HepG2 (cell line): Measurements from ENCODE around the gene ZBTB4. TPM values are rescaled to one million over a fixed set of nuclear protein-coding genes. Genes with fewer than 3 reads are reported as not detected.

Experiments used
- ATAC-seq: fragments of 200-7000 bp; cut with Tn5 transposase; 3 replicates; pipeline ENCODE4 v1.9.1; 2020; ENCODE audit warnings: mild to moderate bottlenecking, moderate library complexity
- BruUV-seq: library from RNA; stranded (reverse); fragments of 400-500 nt; replicated peaks from 2 replicates; lab custom pipeline; 2021; lab: Mats Ljungman, UMichigan
- CTCF ChIA-PET: fragments of 300-600 bp; formaldehyde crosslinking; extraction: SDS; loops from one replicate; lab custom pipeline; 2021; ENCODE audit warnings: low total read pairs, inconsistent platforms, low intra/inter-chr PET ratio; lab: Yijun Ruan, JAX
- POLR2A ChIA-PET: fragments of 350-600 bp; sonication (Branson Sonifier 250); formaldehyde crosslinking; loops from one replicate; lab custom pipeline; 2020; ENCODE audit warnings: antibody characterized with exemption, inconsistent platforms; lab: Yijun Ruan, JAX
- DNase-seq: peaks from one replicate; pipeline ENCODE4 v3.0.0-alpha.2; 2015; ENCODE audit warnings: low spot score
- FAIRE-seq: peaks from 3 replicates; lab custom pipeline; 2011; peaks lifted over from hg19 to GRCh38; lab: Jason Lieb, UNC
- H2AFZ ChIP-seq: one replicate; pipeline ENCODE4 v1.6.1; 2011; ENCODE audit warnings: low read length, inconsistent platforms
- H3K27ac ChIP-seq: fragments of 300-600 bp; 3 replicates; pipeline ENCODE4 v1.8.0; 2011; ENCODE audit warnings: mixed run types, mild to moderate bottlenecking, mixed read lengths, low read length, inconsistent platforms; ENCODE audit not compliant: insufficient read depth; ENCODE audit errors: extremely low read length
- H3K27me3 ChIP-seq, 2 experiments: fragments of 200-600 bp in 1 of 2; 2 replicates in 1 of 2; 3 replicates in 1 of 2; pipeline versions ENCODE4 v1.6.0 to v1.8.0; 2011; ENCODE audit warnings: low read length in 2 of 2, mild to moderate bottlenecking in 2 of 2, moderate library complexity in 2 of 2, inconsistent platforms in 1 of 2; ENCODE audit not compliant: insufficient read depth in 2 of 2, control insufficient read depth in 1 of 2
- H3K36me3 ChIP-seq, 2 experiments: fragments of 200-600 bp in 1 of 2; replicated peaks in 1 of 2; 2 replicates in 1 of 2; 3 replicates in 1 of 2; pipeline versions ENCODE4 v1.5.1 to v1.8.0; 2011; ENCODE audit warnings: low read length in 2 of 2, inconsistent platforms in 1 of 2; ENCODE audit not compliant: insufficient read depth in 2 of 2, control insufficient read depth in 1 of 2
- H3K4me1 ChIP-seq: 2 replicates; pipeline ENCODE4 v1.5.1; 2012; ENCODE audit warnings: low read length, inconsistent platforms; ENCODE audit not compliant: insufficient read depth
- H3K4me2 ChIP-seq: 2 replicates; pipeline ENCODE4 v1.6.0; 2011; ENCODE audit warnings: low read depth, low read length, inconsistent platforms
- H3K4me3 ChIP-seq, 3 experiments: fragments of 200-600 bp in 1 of 3; sonication (generic), shearing (Covaris generic) in 1 of 3; replicated peaks in 1 of 3; 2 replicates each; pipeline ENCODE4 v1.5.1; 2011 to 2016; ENCODE audit warnings: low read length in 3 of 3, inconsistent platforms in 2 of 3, low read depth in 2 of 3, mild to moderate bottlenecking in 2 of 3, control low read depth in 1 of 3, mixed read lengths in 1 of 3; ENCODE audit not compliant: insufficient read depth in 1 of 3
- H3K79me2 ChIP-seq: one replicate; pipeline ENCODE4 v1.6.1; 2011; ENCODE audit warnings: low read length, inconsistent platforms; ENCODE audit not compliant: insufficient read depth
- H3K9ac ChIP-seq: 2 replicates; pipeline ENCODE4 v1.6.0; 2011; ENCODE audit warnings: mild to moderate bottlenecking, low read depth, low read length, inconsistent platforms; ENCODE audit not compliant: insufficient read depth
- H3K9me3 ChIP-seq: 2 replicates; pipeline ENCODE4 v1.5.1; 2012; ENCODE audit warnings: mild to moderate bottlenecking, low read length
- H4K20me1 ChIP-seq: 2 replicates; pipeline ENCODE4 v1.6.0; 2011; ENCODE audit warnings: inconsistent platforms, mild to moderate bottlenecking, low read length, moderate library complexity; ENCODE audit not compliant: insufficient read depth
- ATAD3A ChIP-seq: sonication (generic); formaldehyde crosslinking; IDR thresholded peaks from 2 replicates; pipeline ENCODE4 v1.4.0; 2020; ENCODE audit warnings: missing genetic modification reagents
- DMAP1 ChIP-seq: IDR thresholded peaks from 2 replicates; pipeline ENCODE4 v1.6.1; 2016
- KDM2A ChIP-seq: sonication (generic); formaldehyde crosslinking; IDR thresholded peaks from 2 replicates; pipeline ENCODE4 v1.4.0; 2020; ENCODE audit warnings: low read depth, missing genetic modification reagents, borderline replicate concordance
- ZBTB20 ChIP-seq: sonication (generic); formaldehyde crosslinking; IDR thresholded peaks from 2 replicates; pipeline ENCODE4 v1.8.1; 2023; ENCODE audit warnings: missing genetic modification reagents, low read depth, mild to moderate bottlenecking, borderline replicate concordance
- ZFX ChIP-seq: sonication (generic); formaldehyde crosslinking; IDR thresholded peaks from 2 replicates; pipeline ENCODE4 v1.4.0; 2020; ENCODE audit warnings: mild to moderate bottlenecking, low read depth, missing genetic modification reagents, moderate library complexity
- ZFY ChIP-seq: sonication (generic); formaldehyde crosslinking; IDR thresholded peaks from 2 replicates; pipeline ENCODE4 v1.4.0; 2020; ENCODE audit warnings: missing genetic modification reagents
- ZNF598 ChIP-seq: sonication (generic); formaldehyde crosslinking; IDR thresholded peaks from 2 replicates; pipeline ENCODE4 v1.5.1; 2020; ENCODE audit warnings: mild to moderate bottlenecking, missing genetic modification reagents, borderline replicate concordance
- WGBS: methylation state at CpG from one replicate; pipeline ENCODE4 v1.1.6; 2017; ENCODE audit warnings: low lambda C conversion rate; 5-methylcytosine and 5-hydroxymethylcytosine counted together
- in situ Hi-C: cut with HindIII; loops from 2 replicates; pipeline ENCODE4 v1.10.0; 2017; ENCODE audit warnings: low pct_unique_long_range_greater_than_20kb; ENCODE audit not compliant: extremely low pct_ligation_motif_present
- intact Hi-C: fragments of 100-400 bp; cut with micrococcal nuclease; formaldehyde crosslinking; loops from one replicate; pipeline ENCODE4 v1.10.0; 2022; ENCODE audit not compliant: unreplicated experiment
- polyA plus RNA-seq, 8 experiments: library from polyadenylated mRNA; depleted of rRNA in 3 of 8; stranded (reverse) in 7 of 8; unstranded in 1 of 8; fragments of >200 nt; fragmentation: Illumina TruSeq in 4 of 8; extraction: Trizol in 4 of 8; gene quantifications; 2 replicates each; pipeline versions ENCODE4 v1.2.1 to v1.2.3, GENCODE V29; 2011 to 2016; ENCODE audit warnings: low read depth in 4 of 8, missing spikeins in 1 of 8, mixed read lengths in 1 of 8; ENCODE audit not compliant: insufficient read depth in 1 of 8
- total RNA-seq, 5 experiments: library from RNA; depleted of rRNA; stranded (reverse); fragments of >200 nt; fragmentation: Illumina TruSeq; extraction: Trizol; gene quantifications; 2 replicates each; pipeline ENCODE4 v1.2.3, GENCODE V29; 2016; ENCODE audit warnings: low read depth in 1 of 5
- TF ChIP-seq, protein P1 (sequence below): sonication (generic); formaldehyde crosslinking; conservative IDR thresholded peaks from 2 replicates; pipeline ENCODE4 v1.4.0; 2020; ENCODE audit warnings: mild to moderate bottlenecking, missing genetic modification reagents, moderate library complexity
- TF ChIP-seq, protein P2 (sequence below): sonication (generic); formaldehyde crosslinking; IDR thresholded peaks from 2 replicates; pipeline ENCODE4 v1.5.0; 2020; ENCODE audit warnings: missing genetic modification reagents, mild to moderate bottlenecking, borderline replicate concordance
- TF ChIP-seq, protein P3 (sequence below): sonication (generic); formaldehyde crosslinking; IDR thresholded peaks from 2 replicates; pipeline ENCODE4 v1.5.1; 2020; ENCODE audit warnings: mild to moderate bottlenecking, missing genetic modification reagents, borderline replicate concordance

ZBTB4 gene
- total and polyA plus RNA-seq, 2 of the 13 experiments (the other 11 are each of a cell fraction or from before 2014, with no cell fraction given): 4.3 to 7.4 TPM

DNA sequence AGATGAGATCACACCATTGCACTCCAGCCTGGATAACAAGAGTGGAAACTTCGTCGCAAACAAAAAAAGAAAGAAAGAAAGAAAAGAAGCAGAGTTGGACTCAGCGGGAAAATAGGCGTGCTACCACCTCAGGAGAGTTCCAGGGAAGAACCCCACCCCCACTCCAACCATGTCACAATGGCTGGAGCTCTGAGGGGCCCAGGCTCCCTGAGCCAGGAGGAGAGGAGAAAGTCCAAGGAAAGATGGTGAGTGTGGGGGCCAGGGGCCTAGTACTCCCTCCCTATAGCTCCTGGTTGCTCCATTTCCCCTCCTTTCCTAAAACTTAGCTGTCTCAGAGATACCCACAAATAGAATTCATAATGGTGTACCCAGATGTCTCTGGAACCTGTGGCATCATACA lies 1.8 kb upstream of the ZBTB4 start, which contains the start of gene SLC35G6 (continued):
- TF ChIP-seq, protein P1, sequence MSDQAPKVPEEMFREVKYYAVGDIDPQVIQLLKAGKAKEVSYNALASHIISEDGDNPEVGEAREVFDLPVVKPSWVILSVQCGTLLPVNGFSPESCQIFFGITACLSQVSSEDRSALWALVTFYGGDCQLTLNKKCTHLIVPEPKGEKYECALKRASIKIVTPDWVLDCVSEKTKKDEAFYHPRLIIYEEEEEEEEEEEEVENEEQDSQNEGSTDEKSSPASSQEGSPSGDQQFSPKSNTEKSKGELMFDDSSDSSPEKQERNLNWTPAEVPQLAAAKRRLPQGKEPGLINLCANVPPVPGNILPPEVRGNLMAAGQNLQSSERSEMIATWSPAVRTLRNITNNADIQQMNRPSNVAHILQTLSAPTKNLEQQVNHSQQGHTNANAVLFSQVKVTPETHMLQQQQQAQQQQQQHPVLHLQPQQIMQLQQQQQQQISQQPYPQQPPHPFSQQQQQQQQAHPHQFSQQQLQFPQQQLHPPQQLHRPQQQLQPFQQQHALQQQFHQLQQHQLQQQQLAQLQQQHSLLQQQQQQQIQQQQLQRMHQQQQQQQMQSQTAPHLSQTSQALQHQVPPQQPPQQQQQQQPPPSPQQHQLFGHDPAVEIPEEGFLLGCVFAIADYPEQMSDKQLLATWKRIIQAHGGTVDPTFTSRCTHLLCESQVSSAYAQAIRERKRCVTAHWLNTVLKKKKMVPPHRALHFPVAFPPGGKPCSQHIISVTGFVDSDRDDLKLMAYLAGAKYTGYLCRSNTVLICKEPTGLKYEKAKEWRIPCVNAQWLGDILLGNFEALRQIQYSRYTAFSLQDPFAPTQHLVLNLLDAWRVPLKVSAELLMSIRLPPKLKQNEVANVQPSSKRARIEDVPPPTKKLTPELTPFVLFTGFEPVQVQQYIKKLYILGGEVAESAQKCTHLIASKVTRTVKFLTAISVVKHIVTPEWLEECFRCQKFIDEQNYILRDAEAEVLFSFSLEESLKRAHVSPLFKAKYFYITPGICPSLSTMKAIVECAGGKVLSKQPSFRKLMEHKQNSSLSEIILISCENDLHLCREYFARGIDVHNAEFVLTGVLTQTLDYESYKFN (CRISPR knock-in tag): peak; percentile 40; the same call in 1 of the 2 replicates

DNA sequence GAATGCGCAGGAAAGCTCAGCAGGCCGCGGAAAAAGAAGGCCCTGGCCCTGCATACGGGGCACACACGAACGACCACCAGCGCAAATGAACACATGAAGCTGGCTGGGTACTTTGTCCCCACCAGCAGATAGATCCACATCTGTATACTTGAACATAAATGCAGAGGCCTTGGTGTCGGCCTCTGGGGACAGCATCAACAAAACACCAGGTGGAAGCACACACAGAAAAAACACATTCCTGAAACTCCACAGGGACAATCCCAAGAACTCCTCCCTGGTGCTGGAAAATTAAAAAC lies 606 bp upstream of the ZBTB4 start:
- BruUV-seq: no TSS peak
- no peak overlapping the region for H2AFZ ChIP-seq
- in situ Hi-C loops (no loop called here), intact Hi-C loops (loop anchor here (5.0 kb wide), 3 partner anchors 33 to 123 kb away; partner anchors contain the start of genes CHRNB1, TMEM256 and TMEM95)
- FAIRE-seq (no peak), ATAC-seq (no peak), DNase-seq (no peak)
- WGBS: 0% methylated on average over 4 of the region's 8 CpGs
- H3K79me2 ChIP-seq: peaks cover 44% of the 10 kb centered on the region
- peaks cover 68% of the 10 kb centered on the region for H3K4me1 ChIP-seq
- no peaks in the 10 kb centered on the region for H3K36me3 ChIP-seq
- H3K9me3 ChIP-seq: no peaks in the 10 kb centered on the region
- ChIA-PET CTCF (no interaction called here), POLR2A (interaction anchor here (0.9 to 3.5 kb wide), 8 partner anchors 8 to 104 kb away, joined by 3 to 35 read pairs (median 6); partner anchors contain the start of genes CD68, CHRNB1, MPDU1 and PLSCR3)
- H3K9ac ChIP-seq: peak overlapping the region; percentile 67
- H4K20me1 ChIP-seq: peaks cover 27% of the 10 kb centered on the region
- peak overlapping the region; percentile 75 for H3K27ac ChIP-seq
- no peaks in the 10 kb centered on the region; a peak in 2 of 5 replicates for H3K27me3 ChIP-seq
- peak overlapping the region; percentile 69 to 86 (median 79) for H3K4me3 ChIP-seq
- peak overlapping the region; percentile 75 for H3K4me2 ChIP-seq
- TF ChIP-seq, protein P2, sequence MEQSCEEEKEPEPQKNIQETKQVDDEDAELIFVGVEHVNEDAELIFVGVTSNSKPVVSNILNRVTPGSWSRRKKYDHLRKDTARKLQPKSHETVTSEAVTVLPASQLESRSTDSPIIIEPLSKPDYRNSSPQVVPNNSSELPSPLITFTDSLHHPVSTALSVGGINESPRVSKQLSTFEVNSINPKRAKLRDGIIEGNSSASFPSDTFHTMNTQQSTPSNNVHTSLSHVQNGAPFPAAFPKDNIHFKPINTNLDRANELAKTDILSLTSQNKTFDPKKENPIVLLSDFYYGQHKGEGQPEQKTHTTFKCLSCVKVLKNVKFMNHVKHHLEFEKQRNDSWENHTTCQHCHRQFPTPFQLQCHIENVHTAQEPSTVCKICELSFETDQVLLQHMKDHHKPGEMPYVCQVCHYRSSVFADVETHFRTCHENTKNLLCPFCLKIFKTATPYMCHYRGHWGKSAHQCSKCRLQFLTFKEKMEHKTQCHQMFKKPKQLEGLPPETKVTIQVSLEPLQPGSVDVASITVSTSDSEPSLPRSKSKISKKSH (CRISPR knock-in tag): 0 out of 2 replicates have a peak, but pooled peaks have one; percentile 5
- TF ChIP-seq ZBTB20 (CRISPR knock-in tag): no peak
- TF ChIP-seq, protein P3, sequence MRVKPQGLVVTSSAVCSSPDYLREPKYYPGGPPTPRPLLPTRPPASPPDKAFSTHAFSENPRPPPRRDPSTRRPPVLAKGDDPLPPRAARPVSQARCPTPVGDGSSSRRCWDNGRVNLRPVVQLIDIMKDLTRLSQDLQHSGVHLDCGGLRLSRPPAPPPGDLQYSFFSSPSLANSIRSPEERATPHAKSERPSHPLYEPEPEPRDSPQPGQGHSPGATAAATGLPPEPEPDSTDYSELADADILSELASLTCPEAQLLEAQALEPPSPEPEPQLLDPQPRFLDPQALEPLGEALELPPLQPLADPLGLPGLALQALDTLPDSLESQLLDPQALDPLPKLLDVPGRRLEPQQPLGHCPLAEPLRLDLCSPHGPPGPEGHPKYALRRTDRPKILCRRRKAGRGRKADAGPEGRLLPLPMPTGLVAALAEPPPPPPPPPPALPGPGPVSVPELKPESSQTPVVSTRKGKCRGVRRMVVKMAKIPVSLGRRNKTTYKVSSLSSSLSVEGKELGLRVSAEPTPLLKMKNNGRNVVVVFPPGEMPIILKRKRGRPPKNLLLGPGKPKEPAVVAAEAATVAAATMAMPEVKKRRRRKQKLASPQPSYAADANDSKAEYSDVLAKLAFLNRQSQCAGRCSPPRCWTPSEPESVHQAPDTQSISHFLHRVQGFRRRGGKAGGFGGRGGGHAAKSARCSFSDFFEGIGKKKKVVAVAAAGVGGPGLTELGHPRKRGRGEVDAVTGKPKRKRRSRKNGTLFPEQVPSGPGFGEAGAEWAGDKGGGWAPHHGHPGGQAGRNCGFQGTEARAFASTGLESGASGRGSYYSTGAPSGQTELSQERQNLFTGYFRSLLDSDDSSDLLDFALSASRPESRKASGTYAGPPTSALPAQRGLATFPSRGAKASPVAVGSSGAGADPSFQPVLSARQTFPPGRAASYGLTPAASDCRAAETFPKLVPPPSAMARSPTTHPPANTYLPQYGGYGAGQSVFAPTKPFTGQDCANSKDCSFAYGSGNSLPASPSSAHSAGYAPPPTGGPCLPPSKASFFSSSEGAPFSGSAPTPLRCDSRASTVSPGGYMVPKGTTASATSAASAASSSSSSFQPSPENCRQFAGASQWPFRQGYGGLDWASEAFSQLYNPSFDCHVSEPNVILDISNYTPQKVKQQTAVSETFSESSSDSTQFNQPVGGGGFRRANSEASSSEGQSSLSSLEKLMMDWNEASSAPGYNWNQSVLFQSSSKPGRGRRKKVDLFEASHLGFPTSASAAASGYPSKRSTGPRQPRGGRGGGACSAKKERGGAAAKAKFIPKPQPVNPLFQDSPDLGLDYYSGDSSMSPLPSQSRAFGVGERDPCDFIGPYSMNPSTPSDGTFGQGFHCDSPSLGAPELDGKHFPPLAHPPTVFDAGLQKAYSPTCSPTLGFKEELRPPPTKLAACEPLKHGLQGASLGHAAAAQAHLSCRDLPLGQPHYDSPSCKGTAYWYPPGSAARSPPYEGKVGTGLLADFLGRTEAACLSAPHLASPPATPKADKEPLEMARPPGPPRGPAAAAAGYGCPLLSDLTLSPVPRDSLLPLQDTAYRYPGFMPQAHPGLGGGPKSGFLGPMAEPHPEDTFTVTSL (CRISPR knock-in tag): 0 out of 2 replicates have a peak, but pooled peaks have one; percentile 9
- no peak; the same call in 1 of the 2 replicates for TF ChIP-seq ZFY (CRISPR knock-in tag)
- 0 out of 2 replicates have a peak, but pooled peaks have one; percentile 55 for TF ChIP-seq DMAP1 (CRISPR knock-in tag)
- no peak for TF ChIP-seq ATAD3A (CRISPR knock-in tag)
- 0 out of 2 replicates have a peak, but pooled peaks have one; percentile 9 for TF ChIP-seq KDM2A (CRISPR knock-in tag)
- 0 out of 2 replicates have a peak, but pooled peaks have one; percentile 42 for TF ChIP-seq ZNF598
- peak; percentile 89 for TF ChIP-seq ZFX (CRISPR knock-in tag)
